Mesodermal cell (in vitro differentiated cells): ENCODE data around the gene CPED1.

ENCODE experiments used
- H3K27ac ChIP-seq: 2 replicates; pipeline ENCODE4 v1.7.0; 2013; ENCODE audit warnings: mild to moderate bottlenecking, low read depth, low read length, moderate library complexity; ENCODE audit not compliant: severe bottlenecking
- H3K36me3 ChIP-seq: 2 replicates; pipeline ENCODE4 v1.7.1; 2013; ENCODE audit warnings: mild to moderate bottlenecking, low read length, moderate library complexity; ENCODE audit not compliant: control insufficient read depth, insufficient read depth
- H3K4me1 ChIP-seq: one replicate; pipeline ENCODE4 v1.7.1; 2013; ENCODE audit warnings: mild to moderate bottlenecking, low read length; ENCODE audit not compliant: insufficient read depth, control insufficient read depth, poor library complexity, severe bottlenecking
- H3K4me3 ChIP-seq: 2 replicates; pipeline ENCODE4 v1.7.0; 2013; ENCODE audit warnings: low read length, control low read depth, mild to moderate bottlenecking; ENCODE audit not compliant: insufficient read depth, poor library complexity, severe bottlenecking; ENCODE audit errors: extremely low read depth
- H3K9me3 ChIP-seq: 2 replicates; pipeline ENCODE4 v1.7.1; 2013; ENCODE audit warnings: mild to moderate bottlenecking, low read length, moderate library complexity; ENCODE audit not compliant: control insufficient read depth
- WGBS, 2 experiments: methylation state at CpG; one replicate each; pipeline ENCODE4 v1.1.5; 2013; ENCODE audit warnings: missing lambda C conversion rate in 2 of 2; ENCODE audit not compliant: insufficient coverage in 2 of 2; 5-methylcytosine and 5-hydroxymethylcytosine counted together

Gene CPED1

GRCh38 chr7:121005996-121006584, 17.6 kb downstream of the CPED1 start:
- no peaks in the 10 kb centered on the region for H3K9me3 ChIP-seq
- H3K4me3 ChIP-seq, result no peak overlapping the region
- peak overlapping the region; percentile 82 for H3K27ac ChIP-seq
- H3K4me1 ChIP-seq, result peaks cover 13% of the 10 kb centered on the region
- H3K36me3 ChIP-seq, result no peaks in the 10 kb centered on the region
- WGBS, 2 experiments, result no CpG with 5 or more reads among the region's 4 CpGs

GRCh38 chr7:121006711-121007315, 18.3 kb downstream of the CPED1 start:
- Histone ChIP-seq H3K4me3 (no peak overlapping the region), H3K27ac (peak overlapping the region; percentile 82), H3K4me1 (peaks cover 13% of the 10 kb centered on the region), H3K9me3 (no peaks in the 10 kb centered on the region), H3K36me3 (no peaks in the 10 kb centered on the region)
- WGBS, 2 experiments, result 29 to 51% methylated on average over 2 to 3 of the region's 6 CpGs

GRCh38 chr7:121008816-121009215, 20.3 kb downstream of the CPED1 start:
- 100% methylated on average over 1 to 2 of the region's 2 CpGs for WGBS, 2 experiments
- H3K36me3 ChIP-seq, result no peaks in the 10 kb centered on the region
- H3K4me1 ChIP-seq, result peaks cover 13% of the 10 kb centered on the region
- H3K4me3 ChIP-seq, result no peak overlapping the region
- no peak overlapping the region for H3K27ac ChIP-seq
- no peaks in the 10 kb centered on the region for H3K9me3 ChIP-seq

- no CpG with 5 or more reads among the region's 1 CpG for WGBS, 2 experiments
- Histone ChIP-seq H3K36me3 (no peaks in the 10 kb centered on the region), H3K27ac (no peak overlapping the region), H3K4me1 (peaks cover 9% of the 10 kb centered on the region), H3K9me3 (no peaks in the 10 kb centered on the region), H3K4me3 (no peak overlapping the region)
These were observed 22.9 kb downstream of the CPED1 start for GRCh38 chr7:121011401-121011800.

GRCh38 chr7:121012170-121012874, 23.8 kb downstream of the CPED1 start:
- H3K4me1 ChIP-seq, result peaks cover 4% of the 10 kb centered on the region
- H3K27ac ChIP-seq, result no peak overlapping the region
- H3K4me3 ChIP-seq, result no peak overlapping the region
- no peaks in the 10 kb centered on the region for H3K9me3 ChIP-seq
- H3K36me3 ChIP-seq, result no peaks in the 10 kb centered on the region
- 94 to 96% methylated on average over 5 of the region's 6 CpGs for WGBS, 2 experiments

DNA sequence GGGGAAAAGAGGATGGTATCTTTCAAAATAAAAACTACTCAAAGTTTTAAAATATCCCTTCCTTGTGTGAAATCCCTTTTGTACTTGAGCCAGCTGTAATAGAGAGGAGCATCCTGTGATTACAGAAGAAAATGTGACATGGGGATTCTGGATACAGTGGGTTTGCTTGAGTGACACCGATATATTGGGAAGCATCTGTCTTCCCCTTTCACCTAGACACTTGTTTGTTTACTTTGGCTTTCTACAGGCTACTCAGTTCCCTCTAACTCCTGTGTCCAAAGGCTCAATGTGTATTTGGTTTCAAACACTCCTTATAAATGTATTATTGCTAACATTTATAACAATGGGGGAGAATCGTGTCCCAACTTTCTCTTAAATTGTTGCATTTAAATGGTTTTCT, 24.4 kb downstream of the CPED1 start:
- WGBS, 2 experiments, result no CpG with 5 or more reads among the region's 2 CpGs
- Histone ChIP-seq H3K27ac (no peak overlapping the region), H3K4me1 (peaks cover 9% of the 10 kb centered on the region), H3K9me3 (no peaks in the 10 kb centered on the region), H3K36me3 (no peaks in the 10 kb centered on the region), H3K4me3 (no peak overlapping the region)

DNA sequence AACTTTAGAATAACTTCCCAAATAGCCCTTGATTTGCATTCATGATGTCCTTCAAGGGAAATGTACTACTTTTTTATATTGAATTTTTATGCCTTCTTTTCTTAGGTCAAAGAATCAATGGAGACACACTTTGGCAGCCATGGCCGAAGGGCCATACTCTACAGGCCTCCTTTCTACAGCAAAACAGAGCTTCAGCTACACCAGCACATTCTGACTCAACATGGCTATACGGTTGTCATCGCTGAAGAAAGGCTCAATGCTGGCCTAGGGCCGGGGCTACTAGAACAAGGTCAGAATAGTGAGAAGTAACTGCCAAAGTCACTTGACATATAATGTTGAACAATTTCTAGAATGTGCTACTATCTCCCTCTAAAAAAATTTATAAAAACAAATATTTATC, 27.0 kb downstream of the CPED1 start:
- Histone ChIP-seq H3K9me3 (no peaks in the 10 kb centered on the region), H3K36me3 (no peaks in the 10 kb centered on the region), H3K4me1 (peaks cover 19% of the 10 kb centered on the region), H3K27ac (no peak overlapping the region), H3K4me3 (no peak overlapping the region)
- 92% methylated on average over 4 of the region's 4 CpGs; no CpG with 5 or more reads in 1 of the 2 experiments for WGBS, 2 experiments

DNA sequence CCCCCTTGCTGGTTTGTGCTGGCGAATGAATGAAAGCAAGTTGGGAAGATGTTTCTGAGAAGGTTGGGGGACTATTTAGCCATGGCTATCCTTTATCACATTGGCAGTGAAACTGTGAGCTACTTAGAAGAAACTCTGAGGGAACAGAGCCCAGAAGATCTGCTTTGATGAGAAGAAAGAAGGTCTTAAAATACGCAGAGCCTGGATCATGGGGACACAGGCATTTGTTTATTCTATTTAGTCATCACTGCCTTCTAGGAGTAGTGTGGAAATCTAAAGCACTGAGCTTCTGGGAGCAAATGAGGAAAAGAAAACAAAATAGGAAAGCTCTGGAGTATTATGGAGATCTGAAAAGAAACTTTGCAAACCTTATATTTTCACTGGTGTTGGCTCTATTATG, 28.5 kb downstream of the CPED1 start:
- Histone ChIP-seq H3K9me3 (no peaks in the 10 kb centered on the region), H3K36me3 (no peaks in the 10 kb centered on the region), H3K4me1 (peaks cover 19% of the 10 kb centered on the region), H3K27ac (peak overlapping the region; percentile 36), H3K4me3 (no peak overlapping the region)
- 100% methylated on average over 1 of the region's 2 CpGs; no CpG with 5 or more reads in 1 of the 2 experiments for WGBS, 2 experiments

GRCh38 chr7:121017586-121017985, 29.1 kb downstream of the CPED1 start:
- Histone ChIP-seq H3K4me1 (peaks cover 19% of the 10 kb centered on the region), H3K27ac (no peak overlapping the region), H3K36me3 (no peaks in the 10 kb centered on the region), H3K9me3 (no peaks in the 10 kb centered on the region), H3K4me3 (no peak overlapping the region)
- WGBS, 2 experiments, result no CpG with 5 or more reads among the region's 1 CpG

GRCh38 chr7:121019018-121019417, 30.5 kb downstream of the CPED1 start:
- Histone ChIP-seq H3K27ac (no peak overlapping the region), H3K4me3 (no peak overlapping the region), H3K9me3 (no peaks in the 10 kb centered on the region), H3K36me3 (no peaks in the 10 kb centered on the region), H3K4me1 (peaks cover 22% of the 10 kb centered on the region)
- WGBS, 2 experiments, result 90 to 100% methylated on average over 1 of the region's 2 CpGs
